ENCODE data around the gene NFAT5. TPM values are rescaled to one million over a fixed set of nuclear protein-coding genes. Genes with fewer than 3 reads are reported as not detected.
"Not testable (repeated sequence)": the region's sequence is repeated elsewhere in the genome, so short reads cannot be mapped to it uniquely, and the experiment has no call there.

The NFAT5 gene
- total and polyA plus RNA-seq, 12 donors = 1.9 to 79.4 (median 50.7) TPM

DNA sequence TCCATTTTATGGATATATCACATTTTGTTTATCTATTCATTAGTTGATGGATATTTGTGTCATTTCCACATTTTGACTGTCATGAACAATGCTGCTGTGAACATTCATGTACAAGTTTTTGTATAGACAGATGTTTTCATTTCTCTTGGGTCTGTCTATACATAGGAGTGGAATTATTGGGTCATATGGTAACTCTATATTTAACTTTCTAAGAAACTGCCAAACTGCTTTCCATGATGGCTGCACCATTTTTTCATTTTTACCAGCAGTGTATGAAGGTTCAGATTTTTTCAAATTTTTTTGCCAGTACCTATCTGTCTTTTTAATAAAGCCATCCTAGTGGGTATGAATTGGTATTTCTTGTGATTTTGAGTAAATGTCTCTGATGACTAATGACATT, 15.5 kb downstream of the NFAT5 start:
- Histone ChIP-seq H3K36me3 (replicated peaks in 1 of 2) (no peaks in the 10 kb centered on the region), H3K27me3 (no peaks in the 10 kb centered on the region), H3K4me3 (no peak overlapping the region), H3K4me1 (replicated peaks in 1 of 2) (peaks cover under 1 to 27% of the 10 kb centered on the region in 2 donors), H3K9me3 (replicated peaks in 1 of 3) (no peaks in the 10 kb centered on the region), H3K27ac (no peak overlapping the region)
- intact Hi-C loops (cut with DNase I) = no loop called here
- TF ChIP-seq POLR2A (IDR thresholded peaks at IDR 0.05) = no peak
- TF ChIP-seq, protein P1, sequence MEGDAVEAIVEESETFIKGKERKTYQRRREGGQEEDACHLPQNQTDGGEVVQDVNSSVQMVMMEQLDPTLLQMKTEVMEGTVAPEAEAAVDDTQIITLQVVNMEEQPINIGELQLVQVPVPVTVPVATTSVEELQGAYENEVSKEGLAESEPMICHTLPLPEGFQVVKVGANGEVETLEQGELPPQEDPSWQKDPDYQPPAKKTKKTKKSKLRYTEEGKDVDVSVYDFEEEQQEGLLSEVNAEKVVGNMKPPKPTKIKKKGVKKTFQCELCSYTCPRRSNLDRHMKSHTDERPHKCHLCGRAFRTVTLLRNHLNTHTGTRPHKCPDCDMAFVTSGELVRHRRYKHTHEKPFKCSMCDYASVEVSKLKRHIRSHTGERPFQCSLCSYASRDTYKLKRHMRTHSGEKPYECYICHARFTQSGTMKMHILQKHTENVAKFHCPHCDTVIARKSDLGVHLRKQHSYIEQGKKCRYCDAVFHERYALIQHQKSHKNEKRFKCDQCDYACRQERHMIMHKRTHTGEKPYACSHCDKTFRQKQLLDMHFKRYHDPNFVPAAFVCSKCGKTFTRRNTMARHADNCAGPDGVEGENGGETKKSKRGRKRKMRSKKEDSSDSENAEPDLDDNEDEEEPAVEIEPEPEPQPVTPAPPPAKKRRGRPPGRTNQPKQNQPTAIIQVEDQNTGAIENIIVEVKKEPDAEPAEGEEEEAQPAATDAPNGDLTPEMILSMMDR (IDR thresholded peaks at IDR 0.05) = no peak
- DNase-seq = no peak

DNA sequence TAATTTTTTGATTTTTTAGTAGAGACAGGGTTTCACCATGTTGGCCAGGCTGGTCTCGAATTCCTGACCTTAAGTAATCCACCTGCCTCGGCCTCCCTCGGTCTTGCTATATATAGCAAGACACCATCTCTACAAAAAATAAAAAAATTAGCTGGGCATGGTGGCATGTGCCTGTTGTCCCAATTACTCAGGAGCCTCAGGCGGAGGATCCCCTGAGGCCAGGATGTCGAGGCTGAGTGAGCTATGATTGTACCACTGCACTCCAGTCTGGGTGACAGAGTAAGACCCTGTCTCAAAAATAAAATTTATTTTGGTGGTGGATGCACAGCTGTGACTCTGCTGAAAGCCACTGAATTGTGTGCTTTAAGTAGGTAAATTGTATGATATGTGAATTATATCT, 18.7 kb downstream of the NFAT5 start:
- H3K4me1 ChIP-seq (replicated peaks in 1 of 2) = peaks cover 3 to 35% of the 10 kb centered on the region in 2 donors

DNA sequence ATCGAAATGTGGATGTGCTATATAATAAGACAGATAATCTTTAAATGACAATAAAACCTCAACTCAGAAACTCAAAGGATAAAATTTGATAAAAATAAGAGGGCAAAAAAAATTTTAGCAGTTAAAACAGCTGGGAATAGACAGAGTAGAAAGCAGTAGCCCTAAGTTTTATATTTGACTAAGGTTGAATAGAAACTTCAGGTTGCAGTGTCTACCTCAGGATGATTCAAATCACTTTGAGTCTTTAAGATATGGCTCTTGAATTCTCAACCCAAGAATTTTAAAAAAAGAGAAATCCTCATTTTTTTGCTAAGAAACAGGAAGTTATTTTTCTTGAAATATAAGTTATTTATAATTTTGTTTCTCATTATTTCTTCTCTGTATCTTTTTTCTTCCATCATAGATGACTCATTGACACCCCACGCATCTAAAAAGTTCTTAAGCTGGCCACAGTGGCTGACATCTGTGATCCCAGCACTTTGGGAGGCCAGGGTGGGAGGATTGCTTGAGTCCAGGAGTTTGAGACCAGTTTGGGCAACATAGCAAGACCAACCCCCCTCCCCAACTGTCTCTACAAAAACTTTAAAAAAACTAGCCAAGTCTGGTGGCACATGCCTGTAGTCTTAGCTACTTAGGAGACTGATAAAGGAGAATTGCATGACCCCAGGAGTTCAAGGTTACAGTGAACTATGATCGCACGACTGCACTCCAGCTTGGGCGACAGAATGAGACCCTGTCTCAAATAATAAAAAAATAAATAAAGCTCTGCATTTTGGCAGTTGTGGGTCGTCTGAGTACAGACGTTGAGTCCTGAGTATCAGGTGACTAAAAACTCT, 23.9 kb downstream of the NFAT5 start:
- Histone ChIP-seq H3K9me3 (replicated peaks in 1 of 3) (no peaks in the 10 kb centered on the region), H3K27ac (no peak overlapping the region), H3K27me3 (no peaks in the 10 kb centered on the region), H3K4me3 (no peak overlapping the region), H3K36me3 (replicated peaks in 1 of 2) (no peaks in the 10 kb centered on the region), H3K4me1 (replicated peaks in 1 of 2) (peaks cover 3 to 44% of the 10 kb centered on the region in 2 donors)
- DNase-seq = no peak
- 41 to 64% (median 52%) methylated on average over 7 of the region's 7 CpGs for WGBS, 4 donors
- TF ChIP-seq, protein P1 (IDR thresholded peaks at IDR 0.05) = no peak
- TF ChIP-seq POLR2A (IDR thresholded peaks at IDR 0.05) = no peak
- intact Hi-C loops (cut with DNase I) = no loop called here

More for the DNA sequence above, 18.7 kb downstream of the NFAT5 start:
- intact Hi-C loops (cut with DNase I); H3K4me3 ChIP-seq; H3K9me3 ChIP-seq (replicated peaks in 1 of 3); H3K27me3 ChIP-seq; DNase-seq; H3K27ac ChIP-seq; H3K36me3 ChIP-seq (replicated peaks in 1 of 2): not testable (repeated sequence)
- WGBS, 4 donors = 95 to 96% (median 96%) methylated on average over 5 of the region's 5 CpGs

DNA sequence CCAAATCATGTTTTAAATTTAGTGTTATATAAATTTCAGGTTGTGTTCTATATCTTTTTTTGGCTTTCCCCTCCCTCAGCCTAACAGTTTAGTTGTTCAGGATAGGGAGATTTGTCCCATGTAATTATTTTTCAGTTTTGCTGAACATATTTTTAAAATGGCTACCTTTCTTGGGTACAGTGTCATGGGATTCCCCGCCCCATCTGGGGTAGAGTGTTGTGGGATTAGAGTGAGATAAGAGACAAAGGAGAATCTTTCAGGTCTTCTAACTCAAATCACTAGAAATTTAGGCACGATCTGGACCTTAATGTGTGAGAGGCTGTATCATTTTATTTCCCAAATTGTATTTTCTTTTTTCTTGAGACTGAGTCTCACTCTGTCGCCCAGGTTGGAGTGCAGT, 24.8 kb downstream of the NFAT5 start:
- no peak for DNase-seq
- H3K36me3 ChIP-seq (replicated peaks in 1 of 2) = no peaks in the 10 kb centered on the region
- no peaks in the 10 kb centered on the region for H3K27me3 ChIP-seq
- peaks cover 3 to 53% of the 10 kb centered on the region in 2 donors for H3K4me1 ChIP-seq (replicated peaks in 1 of 2)
- no peaks in the 10 kb centered on the region for H3K9me3 ChIP-seq (replicated peaks in 1 of 3)
- WGBS, 4 donors = 88 to 96% (median 91%) methylated on average over 3 of the region's 3 CpGs
- no peak overlapping the region for H3K27ac ChIP-seq
- intact Hi-C loops (cut with DNase I) = no loop called here
- no peak overlapping the region for H3K4me3 ChIP-seq
- TF ChIP-seq POLR2A (IDR thresholded peaks at IDR 0.05) = no peak

DNA sequence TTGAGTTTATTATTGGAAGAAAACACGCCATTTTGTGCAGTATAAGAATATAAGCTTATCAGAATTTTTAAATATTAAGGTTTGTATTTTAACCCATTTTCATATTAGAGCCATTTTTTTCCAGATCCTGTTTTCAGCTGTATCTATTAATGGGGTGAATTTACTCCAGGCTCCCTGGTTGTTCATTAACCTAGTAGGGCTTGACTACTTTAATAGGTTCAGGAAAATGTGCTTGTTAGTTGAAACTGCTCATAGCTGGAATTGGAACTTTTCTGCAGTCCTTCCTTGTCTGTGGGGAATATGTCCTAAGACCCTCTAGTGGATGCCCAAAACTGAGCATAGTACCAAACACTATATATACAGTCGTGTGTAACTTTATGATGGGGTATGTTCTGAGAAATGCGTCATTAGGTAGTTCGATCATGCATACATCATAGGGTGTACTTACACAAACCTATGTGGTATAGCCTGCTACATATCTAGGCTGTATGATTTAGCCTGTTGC, 28.0 kb downstream of the NFAT5 start:
- Histone ChIP-seq H3K27ac (no peak overlapping the region), H3K9me3 (replicated peaks in 1 of 3) (no peaks in the 10 kb centered on the region), H3K36me3 (replicated peaks in 1 of 2) (no peaks in the 10 kb centered on the region), H3K4me3 (no peak overlapping the region), H3K4me1 (replicated peaks in 1 of 2) (peaks cover 0 to 38% of the 10 kb centered on the region in 2 donors), H3K27me3 (no peaks in the 10 kb centered on the region)
- no peak for DNase-seq
- intact Hi-C loops (cut with DNase I) = no loop called here
- 92 to 98% (median 97%) methylated on average over 3 to 4 of the region's 4 CpGs for WGBS, 4 donors
- TF ChIP-seq, protein P1 (IDR thresholded peaks at IDR 0.05) = no peak
- TF ChIP-seq POLR2A (IDR thresholded peaks at IDR 0.05) = no peak
